DOHH2 (cell line): ENCODE data around the gene NUBP2.

Experiments
- H3F3A ChIP-seq: fragments of 200-600 bp; sonication (generic), shearing (Covaris generic); 2 replicates; pipeline ENCODE4 v1.6.0; 2016; ENCODE audit warnings: antibody characterized with exemption, mild to moderate bottlenecking; ENCODE audit not compliant: control insufficient read depth, insufficient read depth
- H3K27ac ChIP-seq: fragments of 200-600 bp; sonication (generic); 2 replicates; pipeline ENCODE4 v1.5.1; 2014; ENCODE audit warnings: low read depth, mild to moderate bottlenecking, low read length, moderate library complexity
- H3K27me3 ChIP-seq: fragments of 200-600 bp; sonication (generic); 2 replicates; pipeline ENCODE4 v1.6.1; 2014; ENCODE audit warnings: mild to moderate bottlenecking, low read length, mixed read lengths; ENCODE audit not compliant: control insufficient read depth
- H3K36me3 ChIP-seq: fragments of 200-600 bp; sonication (generic); 2 replicates; pipeline ENCODE4 v1.6.1; 2014; ENCODE audit warnings: mild to moderate bottlenecking, low read length, moderate library complexity, mixed read lengths; ENCODE audit not compliant: control insufficient read depth
- H3K4me1 ChIP-seq: fragments of 200-600 bp; sonication (generic); 2 replicates; pipeline ENCODE4 v1.6.1; 2014; ENCODE audit warnings: mild to moderate bottlenecking, low read length, mixed read lengths; ENCODE audit not compliant: control insufficient read depth
- H3K4me2 ChIP-seq: fragments of 200-600 bp; sonication (generic); 2 replicates; pipeline ENCODE4 v1.6.0; 2014; ENCODE audit warnings: mild to moderate bottlenecking, low read length, moderate library complexity
- H3K4me3 ChIP-seq: fragments of 200-600 bp; sonication (generic); 2 replicates; pipeline ENCODE4 v1.5.1; 2014; ENCODE audit warnings: mild to moderate bottlenecking, low read length, mixed read lengths
- H3K79me2 ChIP-seq: fragments of 200-600 bp; sonication (generic); 2 replicates; pipeline ENCODE4 v1.6.1; 2014; ENCODE audit warnings: mild to moderate bottlenecking, low read length, mixed read lengths; ENCODE audit not compliant: control insufficient read depth
- H3K9me2 ChIP-seq: fragments of 200-600 bp; sonication (generic); replicated peaks from 2 replicates; pipeline ENCODE4 v1.6.1; 2014; ENCODE audit warnings: mild to moderate bottlenecking, low read length, mixed read lengths; ENCODE audit not compliant: control insufficient read depth
- H3K9me3 ChIP-seq: fragments of 200-600 bp; sonication (generic); 2 replicates; pipeline ENCODE4 v1.6.1; 2014; ENCODE audit warnings: antibody characterized with exemption, low read length, mixed read lengths; ENCODE audit not compliant: control insufficient read depth, insufficient read depth
- H4K20me1 ChIP-seq: fragments of 200-600 bp; sonication (generic); 2 replicates; pipeline ENCODE4 v1.6.0; 2014; ENCODE audit warnings: low read depth, mild to moderate bottlenecking, antibody characterized with exemption, low read length, moderate library complexity; ENCODE audit not compliant: control insufficient read depth, insufficient read depth
- EZH2phosphoT487 ChIP-seq: fragments of 200-600 bp; sonication (generic); IDR thresholded peaks from 2 replicates; pipeline ENCODE4 v1.6.1; 2017; ENCODE audit warnings: borderline replicate concordance, mild to moderate bottlenecking, antibody characterized with exemption, low read length, moderate library complexity, mixed read lengths
- TF ChIP-seq, protein P1 (sequence below): fragments of 200-600 bp; sonication (generic); IDR thresholded peaks from one replicate; pipeline ENCODE4 v1.5.1; 2014; ENCODE audit warnings: antibody characterized with exemption, mild to moderate bottlenecking, low read depth, low read length; ENCODE audit not compliant: poor library complexity, severe bottlenecking

NUBP2 gene

DNA sequence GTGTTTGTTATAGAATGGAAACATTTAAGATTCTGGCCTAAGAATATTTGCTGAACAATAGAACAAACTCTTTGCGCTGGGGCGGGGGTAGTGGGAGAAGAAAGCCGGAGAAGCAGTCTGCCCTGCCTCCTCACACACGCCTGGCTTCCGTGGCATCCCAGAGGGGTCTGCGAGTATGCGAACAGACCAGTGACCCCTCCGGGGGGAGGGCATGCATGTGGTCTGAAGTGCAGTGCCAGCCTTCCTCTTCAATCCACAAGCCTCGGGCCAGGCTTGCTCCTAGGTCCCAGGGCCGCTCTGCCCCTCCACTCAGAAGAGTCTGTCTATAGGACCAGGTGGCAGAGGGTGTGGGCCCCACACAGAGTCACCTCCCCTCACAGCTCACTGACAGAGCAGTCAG lies 24.9 kb downstream of the NUBP2 start:
- Histone ChIP-seq H3F3A (no peaks in the 10 kb centered on the region), H3K27ac (no peak overlapping the region), H3K27me3 (no peaks in the 10 kb centered on the region), H3K9me2 (no peaks in the 10 kb centered on the region), H4K20me1 (no peaks in the 10 kb centered on the region), H3K4me1 (no peaks in the 10 kb centered on the region), H3K4me2 (no peak overlapping the region), H3K79me2 (no peaks in the 10 kb centered on the region), H3K36me3 (no peaks in the 10 kb centered on the region), H3K4me3 (no peak overlapping the region), H3K9me3 (no peaks in the 10 kb centered on the region)
- TF ChIP-seq EZH2phosphoT487: no peak
- TF ChIP-seq, protein P1, sequence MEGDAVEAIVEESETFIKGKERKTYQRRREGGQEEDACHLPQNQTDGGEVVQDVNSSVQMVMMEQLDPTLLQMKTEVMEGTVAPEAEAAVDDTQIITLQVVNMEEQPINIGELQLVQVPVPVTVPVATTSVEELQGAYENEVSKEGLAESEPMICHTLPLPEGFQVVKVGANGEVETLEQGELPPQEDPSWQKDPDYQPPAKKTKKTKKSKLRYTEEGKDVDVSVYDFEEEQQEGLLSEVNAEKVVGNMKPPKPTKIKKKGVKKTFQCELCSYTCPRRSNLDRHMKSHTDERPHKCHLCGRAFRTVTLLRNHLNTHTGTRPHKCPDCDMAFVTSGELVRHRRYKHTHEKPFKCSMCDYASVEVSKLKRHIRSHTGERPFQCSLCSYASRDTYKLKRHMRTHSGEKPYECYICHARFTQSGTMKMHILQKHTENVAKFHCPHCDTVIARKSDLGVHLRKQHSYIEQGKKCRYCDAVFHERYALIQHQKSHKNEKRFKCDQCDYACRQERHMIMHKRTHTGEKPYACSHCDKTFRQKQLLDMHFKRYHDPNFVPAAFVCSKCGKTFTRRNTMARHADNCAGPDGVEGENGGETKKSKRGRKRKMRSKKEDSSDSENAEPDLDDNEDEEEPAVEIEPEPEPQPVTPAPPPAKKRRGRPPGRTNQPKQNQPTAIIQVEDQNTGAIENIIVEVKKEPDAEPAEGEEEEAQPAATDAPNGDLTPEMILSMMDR: no peak

DNA sequence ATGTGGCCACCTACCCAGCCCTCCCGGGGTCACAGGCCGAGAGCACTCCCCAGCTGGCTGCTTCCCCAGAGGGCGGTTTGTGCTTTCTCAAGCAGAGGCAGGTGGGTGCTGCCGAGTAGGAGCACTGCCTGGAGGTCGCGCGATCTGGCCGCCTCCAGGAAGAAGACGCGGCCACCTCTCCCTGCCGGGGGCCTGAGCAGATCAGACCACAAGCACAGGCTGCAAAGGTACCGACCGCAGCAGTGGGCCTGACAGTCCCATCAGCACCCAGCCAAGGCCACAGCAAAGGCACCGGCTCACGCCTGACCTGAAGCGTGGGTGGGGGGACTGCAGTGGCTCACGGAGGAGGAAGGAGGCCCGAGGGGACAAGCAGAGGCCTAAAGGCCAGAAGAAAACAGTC lies 25.9 kb downstream of the NUBP2 start:
- no peaks in the 10 kb centered on the region for H3K36me3 ChIP-seq
- H3K27ac ChIP-seq: no peak overlapping the region
- TF ChIP-seq EZH2phosphoT487: no peak
- TF ChIP-seq, protein P1: no peak
- H3K4me1 ChIP-seq: no peaks in the 10 kb centered on the region
- no peaks in the 10 kb centered on the region for H3F3A ChIP-seq
- no peaks in the 10 kb centered on the region for H4K20me1 ChIP-seq
- no peaks in the 10 kb centered on the region for H3K27me3 ChIP-seq
- no peaks in the 10 kb centered on the region for H3K9me2 ChIP-seq
- no peaks in the 10 kb centered on the region for H3K79me2 ChIP-seq
- H3K9me3 ChIP-seq: no peaks in the 10 kb centered on the region
- no peak overlapping the region for H3K4me2 ChIP-seq
- H3K4me3 ChIP-seq: no peak overlapping the region

DNA sequence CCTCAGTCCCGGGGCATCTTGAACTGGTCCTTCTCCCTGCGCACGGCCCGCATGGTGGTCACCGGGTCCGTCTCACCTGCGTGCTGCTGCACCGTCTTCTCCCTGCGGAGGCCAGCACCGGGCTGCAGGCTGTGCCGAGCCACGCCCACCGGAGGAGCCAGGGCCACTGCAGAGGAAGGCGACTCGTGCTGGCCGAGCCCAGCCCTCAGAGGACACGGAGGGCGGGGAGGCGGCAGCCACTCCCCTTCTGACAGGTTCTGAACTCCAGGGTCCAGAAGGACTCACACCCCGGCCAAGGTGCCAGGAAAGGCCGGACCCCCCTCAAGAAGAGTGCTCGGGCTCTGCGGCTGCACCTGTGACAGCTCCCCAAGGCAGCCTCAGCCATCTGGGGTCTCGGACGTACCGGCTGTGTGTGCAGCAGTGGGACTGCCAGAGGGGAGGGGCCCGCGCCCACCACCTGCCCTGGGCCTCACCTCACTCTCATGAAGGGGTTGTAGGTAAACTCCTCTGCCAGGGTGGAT lies 26.6 kb downstream of the NUBP2 start:
- Histone ChIP-seq H3F3A (no peaks in the 10 kb centered on the region), H3K4me2 (no peak overlapping the region), H4K20me1 (no peaks in the 10 kb centered on the region), H3K4me1 (no peaks in the 10 kb centered on the region), H3K36me3 (no peaks in the 10 kb centered on the region), H3K9me3 (no peaks in the 10 kb centered on the region), H3K9me2 (no peaks in the 10 kb centered on the region), H3K4me3 (no peak overlapping the region), H3K27me3 (no peaks in the 10 kb centered on the region), H3K27ac (no peak overlapping the region), H3K79me2 (no peaks in the 10 kb centered on the region)
- TF ChIP-seq, protein P1: no peak
- TF ChIP-seq EZH2phosphoT487: no peak
